Left lobe of liver (tissue), 2 donors: ENCODE data around the gene ILKAP. TPM values are rescaled to one million over a fixed set of nuclear protein-coding genes. Genes with fewer than 3 reads are reported as not detected.

ENCODE experiments used
- ATAC-seq: fragments of 200-7000 bp; cut with Tn5 transposase; one replicate; pipeline ENCODE4 v1.9.1; 2020; ENCODE audit warnings: mild to moderate bottlenecking, moderate library complexity
- DNase-seq: peaks from one replicate; pipeline ENCODE4 v3.0.0-alpha.2; 2020; ENCODE audit warnings: low spot score
- total RNA-seq: library from RNA; stranded (reverse); gene quantifications from one replicate; pipeline ENCODE4 v1.2.1, GENCODE V29; 2021
- donor health status: DM: no; HTN: no; CAD: no; lungs with moderate emphysema.
- donor health status: DM: no; HTN: yes; CAD: no.

Gene ILKAP
- total RNA-seq, 1 donor from 2014 or later = 20.1 TPM

DNA sequence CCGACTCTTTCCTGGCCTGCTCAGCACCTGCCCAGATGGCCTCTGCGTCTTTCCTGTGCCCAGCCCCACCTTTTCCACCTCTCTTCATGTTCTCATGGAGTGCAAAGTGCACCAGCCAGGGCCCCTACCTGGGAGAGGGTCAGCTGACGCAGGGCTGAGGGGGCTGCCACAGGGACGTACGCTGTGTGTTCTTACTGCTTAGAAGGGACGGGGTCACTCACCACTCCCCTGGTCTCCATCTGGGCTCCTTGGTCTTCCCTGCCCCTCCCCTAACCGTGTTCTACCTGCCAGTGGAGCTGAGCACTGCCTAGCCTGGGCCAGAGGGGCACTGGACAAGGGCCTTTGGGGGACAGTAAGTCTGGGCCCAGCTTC, 36.2 kb downstream of the ILKAP start:
- DNase-seq = no peak
- ATAC-seq = no peak

- DNase-seq (no peak), ATAC-seq (peak; percentile 12)
Observed at GRCh38 chr2:238166391-238167343, 36.8 kb downstream of the ILKAP start.

DNA sequence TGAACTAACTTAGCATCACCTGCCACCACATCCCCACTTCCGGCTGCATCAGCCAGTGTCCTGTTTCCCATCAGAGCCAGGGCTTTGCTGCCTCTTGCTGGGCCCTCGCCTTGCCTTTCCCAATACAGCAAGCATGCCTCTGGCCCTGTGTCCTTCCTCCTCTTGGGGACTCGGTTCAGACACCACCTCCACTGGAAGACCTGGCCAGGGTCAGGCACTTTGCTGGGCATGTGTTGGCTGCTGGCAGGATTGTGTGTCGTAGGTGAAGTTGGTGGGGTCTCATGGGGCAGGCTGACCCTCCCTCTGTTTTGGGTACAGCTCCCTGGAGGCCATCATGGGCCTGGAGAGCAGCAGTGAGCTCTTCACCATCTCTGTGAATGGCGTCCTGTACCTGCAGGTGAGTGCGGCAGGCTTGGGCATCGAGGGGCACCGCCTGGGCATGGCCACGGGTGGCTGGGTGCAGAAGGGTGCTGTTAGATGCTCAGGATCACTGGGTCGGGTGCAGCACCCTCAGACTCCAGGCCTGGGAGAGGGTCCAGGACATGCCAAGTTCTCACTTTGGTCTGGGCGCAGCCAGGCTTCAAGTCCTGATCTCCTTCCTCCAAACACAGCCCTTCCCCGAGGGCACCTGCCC, 38.1 kb downstream of the ILKAP start:
- DNase-seq = no peak
- ATAC-seq = no peak

DNA sequence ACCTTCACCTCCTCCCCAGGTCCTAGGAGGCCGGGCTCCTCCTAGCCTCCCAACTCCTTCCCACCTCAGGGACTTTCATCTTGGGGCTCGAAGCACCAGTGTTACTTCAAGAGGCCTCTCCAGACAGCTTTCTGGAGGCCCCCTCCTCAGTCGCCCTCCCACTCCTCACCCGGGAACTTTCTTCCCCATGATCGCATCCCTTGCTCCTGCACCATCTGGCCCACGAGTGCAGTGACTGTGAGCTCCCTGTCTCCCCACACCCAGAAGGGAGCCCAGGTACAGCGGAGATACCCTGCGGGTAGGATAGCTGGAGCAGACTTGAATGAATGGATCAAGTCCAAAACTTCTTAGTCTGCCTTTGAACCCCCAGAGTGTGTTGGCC, 38.6 kb downstream of the ILKAP start:
- no peak for DNase-seq
- ATAC-seq = no peak

- DNase-seq (no peak), ATAC-seq (peak; percentile 19)
Observed at GRCh38 chr2:238163481-238164198, 39.9 kb downstream of the ILKAP start.

GRCh38 chr2:238162846-238163441, 40.6 kb downstream of the ILKAP start:
- DNase-seq (no peak), ATAC-seq (no peak)

DNA sequence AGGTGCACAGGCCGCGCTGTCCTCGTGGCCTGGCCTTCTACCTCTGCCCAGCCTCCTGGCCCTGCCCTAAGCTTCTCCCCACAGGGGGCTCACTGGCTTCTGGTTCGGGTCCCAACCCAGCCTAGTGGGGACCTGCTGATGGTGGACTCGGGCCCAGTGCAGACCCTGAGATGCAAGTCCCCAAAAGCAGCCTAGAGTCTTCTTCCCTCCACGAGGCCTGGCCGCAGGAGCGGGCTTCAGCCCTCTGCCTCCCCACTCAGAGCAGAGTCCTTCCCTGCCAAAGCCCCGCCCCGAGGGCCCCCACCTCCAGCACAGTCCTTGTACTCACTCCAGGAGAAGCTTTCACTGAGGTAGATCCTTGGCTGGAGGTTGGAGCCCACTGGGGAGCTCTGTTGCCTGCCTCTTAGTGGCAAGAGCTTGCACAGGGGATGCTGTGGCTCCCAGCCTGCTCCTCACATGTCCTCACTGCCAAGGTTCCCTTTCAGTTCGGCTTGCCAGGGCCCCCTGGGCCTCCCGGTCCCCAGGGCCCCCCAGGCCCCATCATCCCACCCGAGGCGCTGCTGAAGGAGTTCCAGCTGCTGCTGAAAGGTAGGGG, 41.1 kb downstream of the ILKAP start:
- ATAC-seq (no peak), DNase-seq (no peak)

DNA sequence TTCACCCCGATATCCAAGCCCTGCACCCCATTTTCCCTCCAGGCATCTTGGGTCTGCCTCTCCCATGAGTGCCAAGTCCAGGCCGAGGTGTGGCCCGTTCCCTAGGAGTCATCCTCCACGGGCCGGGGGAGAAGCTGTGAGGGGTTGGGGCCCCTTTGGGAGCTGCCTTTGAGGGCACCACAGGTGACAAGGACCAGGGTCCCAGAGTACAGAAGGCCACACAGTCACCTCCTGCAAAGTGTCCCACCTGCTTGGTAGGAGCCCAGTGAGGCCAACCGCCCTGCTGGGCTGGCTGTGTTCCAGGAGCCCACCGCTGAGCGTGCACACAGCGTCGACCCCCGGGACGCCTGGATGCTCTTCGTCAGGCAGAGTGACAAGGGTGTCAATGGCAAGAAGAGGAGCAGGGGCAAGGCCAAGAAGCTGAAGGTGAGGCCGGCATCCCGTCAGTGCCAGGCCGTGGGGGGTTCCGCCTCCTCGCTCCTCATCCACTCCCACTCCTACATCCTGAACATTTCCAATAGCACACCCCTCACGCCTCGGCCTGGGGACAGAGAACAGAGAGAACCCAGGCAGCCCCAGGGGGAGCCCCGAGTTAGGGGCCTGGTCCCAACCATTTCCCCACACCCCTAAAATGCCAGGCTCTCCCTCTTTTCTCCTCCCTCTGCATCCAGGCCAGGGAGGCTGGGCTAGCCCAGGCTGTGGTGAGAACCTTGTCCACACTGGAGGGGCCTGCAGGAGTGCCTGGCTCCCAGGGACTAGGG, 42.0 kb downstream of the ILKAP start:
- no peak for ATAC-seq
- no peak for DNase-seq

GRCh38 chr2:238160206-238161129, 43.0 kb downstream of the ILKAP start:
- DNase-seq (no peak), ATAC-seq (no peak)

DNA sequence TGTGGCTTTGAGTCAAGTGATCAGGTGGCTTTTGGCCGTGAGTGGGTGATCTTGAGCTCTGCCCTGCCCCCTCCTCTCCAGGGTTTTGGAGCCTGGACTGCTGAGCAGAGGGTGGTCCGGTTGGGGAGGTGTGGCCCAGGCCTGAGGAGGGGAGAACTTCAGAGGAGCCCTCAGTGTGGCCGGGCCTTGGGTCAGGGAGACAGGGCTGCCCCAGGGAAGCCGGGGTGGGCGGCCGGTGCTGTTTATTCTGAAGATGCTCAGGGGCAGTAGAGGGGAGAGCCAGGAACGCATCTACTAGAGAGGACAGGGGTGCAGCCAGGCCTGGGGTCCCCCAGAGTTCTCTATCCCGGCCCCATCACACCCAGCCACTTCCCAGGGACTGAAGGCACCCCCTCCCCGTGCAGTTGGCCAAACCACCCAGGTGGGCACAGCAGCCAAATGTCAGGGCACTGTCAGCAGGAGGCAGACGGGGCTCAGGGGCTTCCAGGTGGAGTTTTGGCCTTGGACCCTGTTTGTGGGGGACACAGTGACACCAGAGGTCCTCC, 43.8 kb downstream of the ILKAP start:
- DNase-seq (no peak), ATAC-seq (no peak)

- no peak for DNase-seq
- ATAC-seq = peak; percentile 31
Observed at GRCh38 chr2:238159071-238159539, 44.4 kb downstream of the ILKAP start.

GRCh38 chr2:238158509-238159070, 44.9 kb downstream of the ILKAP start, which contains the start of gene ERFE:
Gene ERFE (plus strand): TSS chr2:238158970. CDS start chr2:238159008, 38 bp downstream.
- DNase-seq (no peak), ATAC-seq (peak; percentile 72)

DNA sequence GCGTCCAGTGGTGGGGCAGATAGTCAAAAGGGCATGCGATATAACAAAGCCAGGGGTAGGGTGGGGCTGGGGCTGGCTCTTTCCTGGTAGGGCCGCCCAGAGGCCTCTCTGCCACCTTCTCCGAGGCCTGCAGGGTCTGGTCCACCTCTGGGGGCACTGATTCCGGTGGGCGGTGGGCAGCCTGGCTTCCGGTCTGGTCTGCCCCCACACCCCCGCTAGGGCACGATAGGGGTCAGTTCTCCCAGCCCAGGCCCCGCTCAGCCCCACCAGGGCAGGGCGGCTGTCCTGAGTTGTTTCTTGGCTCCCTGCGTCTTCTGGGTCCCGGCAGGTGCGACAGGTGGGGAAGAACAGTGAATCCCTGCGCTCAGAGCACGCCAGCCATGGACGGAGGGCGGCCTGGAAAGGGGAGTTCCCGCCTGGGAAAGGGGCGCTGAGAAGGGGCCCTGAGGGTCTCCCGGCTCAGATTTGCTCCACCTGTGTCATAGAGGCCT, 45.4 kb downstream of the ILKAP start:
- no peak for DNase-seq
- ATAC-seq = no peak

DNA sequence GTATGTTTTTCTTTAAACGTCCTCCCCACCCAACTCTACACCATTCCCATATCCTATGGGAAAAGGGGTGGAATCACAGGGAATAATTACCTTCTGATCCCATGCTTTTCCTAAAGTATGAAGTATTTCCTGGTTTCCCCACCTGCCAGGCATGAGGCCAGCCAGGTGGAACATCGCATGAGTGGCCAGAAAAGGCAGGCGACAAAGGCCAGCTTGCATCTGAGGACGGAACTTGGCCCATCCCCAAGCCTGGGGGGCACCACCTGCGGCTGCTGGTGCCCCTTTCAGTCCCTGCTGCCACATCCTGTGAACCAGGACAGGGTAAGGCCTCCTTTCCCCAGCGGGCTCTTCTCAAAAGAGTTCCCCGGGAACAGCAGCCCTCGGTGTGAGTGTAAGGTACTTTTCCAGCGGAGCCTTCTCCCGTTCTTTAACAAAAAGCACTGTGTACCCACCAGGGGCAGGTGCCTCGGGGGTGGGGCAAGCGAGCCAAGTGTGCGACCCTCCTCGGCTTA, 45.9 kb downstream of the ILKAP start:
- no peak for DNase-seq

GRCh38 chr2:238155761-238156694, 47.5 kb downstream of the ILKAP start:
- no peak for DNase-seq
- no peak for ATAC-seq

More for the DNA sequence above, 45.9 kb downstream of the ILKAP start:
- no peak for ATAC-seq

GRCh38 chr2:238155051-238155760, 48.3 kb downstream of the ILKAP start:
- ATAC-seq (no peak), DNase-seq (no peak)
